GM19324 (cell line): Measurements from ENCODE around the gene HDAC10.
"Not testable (repeated sequence)": the region's sequence is repeated elsewhere in the genome, so short reads cannot be mapped to it uniquely, and the experiment has no call there.

ENCODE experiments used
- ATAC-seq: cut with Tn5 transposase; IDR thresholded peaks from one replicate; pipeline ENCODE4 v1.9.1; 2021; ENCODE audit warnings: mild to moderate bottlenecking, moderate library complexity; ENCODE audit not compliant: unreplicated experiment, low FRiP score

HDAC10 gene

DNA sequence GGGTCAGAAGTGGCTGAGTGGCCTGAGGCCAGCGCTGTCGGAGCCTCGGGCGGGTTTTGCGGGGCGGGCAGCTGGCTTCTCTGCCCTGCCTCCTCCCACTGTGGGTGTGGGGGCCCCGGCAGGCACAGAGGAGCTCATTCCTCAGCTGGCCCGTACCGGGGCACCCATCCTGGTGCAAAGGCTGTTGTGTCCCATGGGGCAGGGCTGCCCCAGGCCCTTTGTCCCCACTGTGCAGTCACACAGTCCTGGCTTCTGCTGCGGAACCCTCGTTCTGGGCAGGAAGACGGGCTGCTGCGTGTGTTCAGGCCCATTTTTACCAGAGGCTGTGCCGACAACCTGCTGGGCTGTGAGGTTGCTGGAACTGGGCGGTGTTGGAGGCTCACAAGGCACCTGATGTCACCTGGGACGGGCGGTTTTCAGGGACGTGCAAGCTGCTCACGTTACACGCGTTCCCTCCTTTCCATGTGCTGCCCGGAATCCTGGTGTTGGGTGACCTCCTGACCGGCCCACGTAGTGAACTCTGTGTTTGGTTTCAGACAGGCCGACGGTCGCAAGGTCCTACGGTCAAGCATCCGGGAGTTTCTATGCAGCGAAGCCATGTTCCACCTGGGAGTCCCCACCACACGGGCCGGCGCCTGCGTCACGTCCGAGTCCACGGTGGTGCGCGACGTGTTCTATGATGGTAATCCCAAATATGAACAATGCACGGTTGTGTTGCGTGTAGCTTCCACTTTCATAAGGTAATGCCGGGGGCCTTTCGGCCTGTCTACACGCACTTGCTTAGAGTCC is 45.1 kb downstream of the HDAC10 start:
- ATAC-seq = no peak

DNA sequence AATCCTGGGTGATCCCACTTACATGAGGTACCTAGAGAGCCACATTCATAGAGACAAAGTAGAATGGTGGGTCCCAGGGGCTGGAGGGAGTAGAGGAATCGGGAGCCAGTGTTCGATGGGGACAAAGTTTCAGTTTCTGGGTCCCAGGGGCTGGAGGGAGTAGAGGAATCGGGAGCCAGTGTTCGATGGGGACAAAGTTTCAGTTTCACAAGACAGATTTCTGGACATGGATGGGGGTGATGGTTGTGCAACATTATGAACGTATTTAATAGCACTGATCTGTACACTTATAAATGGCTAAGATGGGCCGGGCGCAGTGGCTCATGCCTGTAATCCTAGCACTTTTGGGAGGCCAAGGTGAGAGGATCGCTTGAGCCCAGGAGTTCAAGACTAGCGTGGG is 46.1 kb downstream of the HDAC10 start:
- ATAC-seq = not testable (repeated sequence)

DNA sequence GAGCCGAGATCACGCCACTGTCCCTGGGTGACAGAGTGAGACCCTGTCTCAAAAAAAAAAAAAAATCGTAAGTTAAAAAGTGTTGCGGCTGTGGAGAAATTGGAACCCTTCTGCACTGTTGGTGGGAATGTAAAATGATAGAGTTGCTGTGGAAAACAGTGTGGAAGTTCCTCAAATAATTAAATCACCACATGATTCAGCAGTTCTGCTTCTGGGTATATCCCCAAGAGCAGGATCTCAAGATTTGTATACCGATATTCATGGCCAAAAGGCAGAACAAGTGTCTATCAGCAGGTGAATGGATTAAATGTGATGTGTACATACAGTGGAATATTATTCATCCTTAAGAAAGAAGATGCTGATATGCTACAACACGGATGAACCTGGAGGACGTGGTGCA is 46.5 kb downstream of the HDAC10 start:
- no peak for ATAC-seq

DNA sequence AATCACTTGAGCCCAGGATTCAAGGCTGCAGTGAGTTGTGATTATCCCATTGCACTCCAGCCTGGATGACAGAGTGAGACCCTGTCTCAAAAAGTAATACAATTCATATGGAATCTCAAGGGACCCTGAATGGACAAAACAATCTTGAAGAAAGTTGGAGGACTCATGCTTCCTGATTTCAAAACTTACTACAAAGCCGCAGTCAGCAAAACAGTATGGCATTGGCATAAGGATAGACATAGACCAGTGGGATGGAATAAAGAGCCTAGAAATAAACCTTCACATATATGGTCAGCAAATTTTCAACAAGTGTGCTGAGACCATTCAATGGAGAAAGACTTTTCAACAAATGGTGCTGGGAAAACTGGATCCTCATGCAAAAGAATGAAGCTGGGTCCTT is 47.8 kb downstream of the HDAC10 start:
- ATAC-seq = no peak

DNA sequence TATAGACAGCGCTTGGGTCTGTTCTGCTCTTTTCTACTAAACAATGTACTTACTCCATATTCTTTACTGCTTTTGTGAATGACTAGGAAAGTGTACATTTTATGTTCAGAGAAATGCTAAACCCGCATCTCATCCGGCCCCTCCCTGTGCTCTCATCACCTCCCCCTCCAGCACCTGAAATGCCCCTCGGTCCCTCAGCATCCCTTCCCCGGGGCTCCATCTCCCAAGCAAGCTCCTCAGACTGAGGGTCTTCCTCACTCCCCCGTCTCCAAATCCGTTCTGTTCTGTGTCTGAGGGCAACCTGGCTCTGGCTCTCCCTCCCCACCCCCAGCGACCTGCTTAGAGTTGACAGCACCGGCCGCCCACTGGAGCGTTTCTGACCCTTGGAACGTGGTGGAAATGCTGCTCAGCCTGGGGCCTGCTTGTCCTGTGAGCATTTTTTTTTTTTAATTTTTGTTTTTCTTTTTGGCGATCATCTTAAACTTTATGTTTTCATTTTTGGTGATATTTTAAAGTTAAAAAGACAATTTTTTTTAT is 48.9 kb downstream of the HDAC10 start:
- ATAC-seq = no peak

DNA sequence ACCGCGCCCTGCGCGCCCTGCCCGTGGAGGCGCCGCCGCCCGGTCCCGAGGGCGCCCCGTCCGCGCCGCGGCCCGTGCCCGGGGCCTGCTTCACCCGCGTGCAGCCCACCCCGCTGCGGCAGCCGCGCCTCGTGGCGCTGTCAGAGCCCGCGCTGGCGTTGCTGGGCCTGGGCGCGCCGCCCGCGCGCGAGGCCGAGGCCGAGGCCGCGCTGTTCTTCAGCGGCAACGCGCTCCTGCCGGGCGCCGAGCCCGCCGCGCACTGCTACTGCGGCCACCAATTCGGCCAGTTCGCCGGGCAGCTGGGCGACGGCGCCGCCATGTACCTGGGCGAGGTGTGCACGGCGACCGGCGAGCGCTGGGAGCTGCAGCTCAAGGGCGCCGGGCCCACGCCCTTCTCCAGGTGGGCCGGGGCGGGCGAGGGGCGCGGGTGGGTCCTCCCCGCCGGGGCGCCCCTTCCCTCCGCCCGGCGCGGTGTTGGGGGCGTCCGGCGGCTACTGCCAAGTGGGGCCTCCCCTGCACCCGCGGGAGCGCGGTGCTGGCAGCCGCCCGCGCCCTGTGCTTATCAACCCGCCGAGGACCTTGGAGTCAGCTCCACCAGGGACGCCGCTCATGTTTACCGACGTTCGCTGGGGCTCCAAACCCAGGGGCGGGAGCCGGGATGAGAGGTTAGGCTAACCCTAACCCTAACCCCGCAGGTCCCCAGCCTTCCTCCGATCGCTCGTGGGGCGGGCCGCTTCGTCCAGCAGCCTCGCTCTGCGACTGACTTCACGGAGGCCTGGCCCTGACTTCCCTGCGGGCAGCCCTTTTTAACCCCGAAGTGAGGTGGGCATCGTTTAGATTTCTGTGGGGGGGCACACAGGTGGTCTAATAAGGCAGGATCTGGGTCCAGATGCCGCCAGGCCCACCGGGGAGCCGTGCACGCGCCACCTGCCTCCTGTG is 49.6 kb downstream of the HDAC10 start:
- ATAC-seq = peak; percentile 32

DNA sequence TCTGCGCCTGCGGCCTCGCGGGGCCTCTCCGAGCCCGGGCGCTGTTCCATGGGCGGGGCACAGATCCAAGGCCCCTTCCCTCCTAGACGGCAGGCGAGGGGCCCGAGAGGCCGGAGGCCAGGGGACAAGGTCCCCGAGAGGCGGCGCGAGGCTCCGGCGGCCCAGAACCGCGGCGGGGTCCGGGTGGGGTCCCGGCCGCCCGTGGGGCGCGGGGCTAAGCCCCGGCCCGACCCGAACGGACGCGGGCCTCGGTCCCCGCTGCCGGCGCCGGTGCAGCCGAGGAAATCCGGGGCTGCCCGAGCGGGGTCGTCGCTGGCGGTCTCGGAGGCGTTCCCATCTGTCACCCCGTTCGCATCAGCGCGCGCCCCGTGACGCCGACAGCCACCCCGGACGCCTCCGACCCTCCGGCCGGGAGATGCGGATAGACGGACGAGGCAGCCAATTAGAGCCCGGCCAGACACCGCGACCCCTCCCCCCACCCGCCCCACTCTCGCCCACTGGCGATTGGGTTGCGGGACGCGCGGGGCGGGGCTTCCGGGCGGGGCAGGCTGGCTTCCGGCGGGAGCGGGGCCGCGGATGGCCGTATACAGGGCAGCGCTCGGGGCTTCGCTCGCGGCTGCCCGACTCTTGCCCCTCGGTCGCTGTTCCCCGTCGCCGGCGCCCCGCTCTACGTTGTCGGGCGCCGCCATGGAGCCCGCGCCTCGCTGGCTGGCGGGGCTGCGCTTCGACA is 50.4 kb downstream of the HDAC10 start, which contains the start of gene SELENOO:
SELENOO (plus strand) TSS at position 551 of the 730 bp plus-strand sequence; CDS start at position 577, 26 bp downstream.
- ATAC-seq = peak; percentile 74

DNA sequence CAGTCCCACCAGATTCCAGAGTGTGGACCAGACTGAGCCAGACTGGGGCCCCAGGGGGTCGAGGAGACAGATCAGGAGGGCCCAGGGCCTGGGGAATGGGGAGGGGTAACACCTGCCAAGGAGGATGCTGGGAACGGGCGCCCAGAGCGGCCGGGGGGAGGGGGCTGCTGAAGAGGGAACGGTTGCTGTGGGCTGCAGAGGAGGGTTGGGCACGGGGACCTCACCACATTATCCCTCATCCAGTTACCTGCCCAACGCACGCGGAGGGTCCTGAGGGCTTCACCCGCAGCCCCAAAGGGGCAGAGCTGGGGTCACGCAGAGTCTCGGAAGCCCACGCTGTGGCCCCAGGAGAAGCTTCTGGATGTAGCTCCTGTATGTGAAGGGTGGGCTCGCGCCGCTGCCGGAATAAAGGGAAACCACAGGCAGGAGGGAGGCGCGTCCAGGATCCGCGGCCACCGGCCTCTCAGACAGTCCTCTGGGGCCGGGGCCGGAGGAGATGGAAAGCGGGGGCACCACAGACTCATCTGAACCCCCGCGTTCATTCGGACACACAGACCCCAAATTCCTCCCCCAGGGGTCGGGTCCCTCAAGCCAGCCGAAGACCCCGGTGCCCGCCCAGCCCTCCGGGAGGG is 51.1 kb downstream of the HDAC10 start:
- no peak for ATAC-seq

DNA sequence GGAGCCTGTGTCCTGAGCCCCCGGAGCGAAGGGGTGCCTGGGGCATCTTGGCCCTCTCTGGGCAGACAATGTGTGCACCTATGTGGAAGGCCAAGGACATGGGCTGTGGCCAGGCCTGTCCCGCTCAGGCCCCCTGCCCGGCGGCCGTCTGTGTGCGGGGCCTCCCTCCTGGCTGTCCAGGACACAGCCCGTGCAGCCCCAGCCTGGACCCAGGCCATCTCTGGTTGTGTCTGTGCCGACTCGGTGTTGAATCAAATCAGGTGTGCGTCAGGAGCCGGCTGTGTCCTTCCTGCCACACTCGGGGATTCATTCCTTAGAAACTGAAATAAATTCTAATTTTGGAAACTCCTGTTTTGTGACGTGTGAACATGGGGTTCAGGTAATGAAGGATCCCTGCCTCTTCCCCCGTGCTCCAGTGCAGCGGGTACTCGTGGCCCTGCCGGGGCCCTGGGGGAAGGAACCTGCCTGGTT is 51.8 kb downstream of the HDAC10 start:
- no peak for ATAC-seq

DNA sequence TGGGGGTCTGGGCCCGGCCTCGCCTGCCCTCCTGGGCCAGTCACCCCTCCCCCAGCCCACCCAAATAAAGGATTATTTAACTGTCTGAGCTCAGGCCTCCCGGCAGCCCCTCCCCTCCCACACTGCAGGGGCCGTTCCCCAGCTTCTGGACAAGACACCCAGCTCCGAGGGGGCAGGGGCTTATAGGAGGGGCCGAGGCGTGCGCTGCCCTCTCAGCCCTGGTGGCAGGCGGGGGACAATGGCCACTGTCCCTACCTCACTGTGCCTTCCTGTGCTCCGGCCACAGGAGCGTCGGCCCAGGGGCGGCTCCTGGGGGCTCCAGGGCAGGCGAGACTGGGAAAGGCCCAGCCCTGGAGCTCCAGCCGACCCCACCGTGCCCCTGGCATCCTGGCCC is 52.4 kb downstream of the HDAC10 start:
- ATAC-seq = no peak

DNA sequence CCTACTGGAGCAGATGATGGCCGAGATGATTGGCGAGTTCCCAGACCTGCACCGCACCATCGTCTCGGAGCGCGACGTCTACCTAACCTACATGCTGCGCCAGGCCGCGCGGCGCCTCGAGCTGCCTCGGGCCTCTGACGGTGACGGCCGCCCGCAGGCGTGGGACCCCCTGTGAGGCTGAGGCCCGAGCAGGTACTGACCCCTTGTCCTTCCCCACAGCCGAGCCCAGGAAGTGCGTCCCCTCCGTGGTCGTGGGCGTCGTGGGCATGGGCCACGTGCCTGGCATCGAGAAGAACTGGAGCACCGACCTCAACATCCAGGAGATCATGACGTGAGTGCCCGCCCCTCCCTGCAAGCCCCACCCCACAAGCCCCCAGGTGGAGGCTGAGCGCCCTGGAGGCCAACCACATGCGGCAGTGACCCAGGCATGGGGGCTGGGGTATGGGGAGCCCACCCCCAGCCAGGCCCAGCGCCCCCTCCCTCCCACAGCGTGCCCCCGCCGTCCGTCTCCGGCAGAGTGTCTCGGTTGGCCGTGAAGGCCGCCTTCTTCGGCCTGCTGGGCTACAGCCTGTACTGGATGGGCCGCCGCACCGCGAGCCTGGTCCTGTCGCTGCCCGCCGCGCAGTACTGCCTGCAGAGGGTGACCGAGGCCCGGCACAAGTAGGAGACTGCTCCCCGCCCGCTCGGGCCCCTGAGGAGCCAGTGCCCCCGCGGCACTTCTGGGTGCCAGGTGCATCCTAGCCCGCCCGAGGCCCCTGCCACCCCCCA is 53.0 kb downstream of the HDAC10 start:
- no peak for ATAC-seq

DNA sequence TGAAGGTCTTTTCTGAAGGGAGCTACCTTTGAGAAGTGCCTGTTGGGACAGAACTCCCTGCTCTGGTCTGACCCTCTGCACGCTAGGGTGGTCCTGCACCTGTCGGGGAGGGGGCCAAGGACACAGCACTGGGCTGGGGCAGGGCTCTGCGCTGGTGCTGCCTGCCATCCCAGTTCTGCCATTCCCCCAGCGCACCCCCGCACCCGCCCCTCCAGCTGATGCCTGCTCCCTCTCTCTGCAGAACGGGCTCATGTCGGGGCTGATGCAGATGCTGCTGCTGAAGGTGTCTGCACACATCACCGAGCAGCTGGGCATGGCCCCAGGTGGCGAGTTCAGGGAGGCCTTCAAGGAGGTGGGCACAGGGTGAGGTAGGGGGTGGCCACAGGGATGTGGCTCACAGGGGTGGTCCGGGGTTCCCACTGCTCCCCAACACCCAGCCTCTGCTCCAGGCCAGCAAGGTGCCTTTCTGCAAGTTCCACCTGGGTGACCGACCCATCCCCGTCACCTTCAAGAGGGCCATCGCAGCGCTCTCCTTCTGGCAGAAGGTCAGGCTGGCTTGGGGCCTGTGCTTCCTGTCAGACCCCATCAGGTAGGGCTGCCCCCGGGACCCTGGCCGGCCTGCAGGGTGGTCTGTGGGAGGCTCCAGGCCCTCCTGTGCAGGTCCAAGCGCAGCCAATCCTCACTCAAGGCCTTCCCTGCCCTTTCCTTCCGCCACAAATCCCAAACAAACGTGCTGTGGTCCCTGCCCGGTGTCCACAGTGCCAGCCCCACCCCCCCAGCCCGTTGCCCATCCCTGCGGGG is 53.9 kb downstream of the HDAC10 start:
- ATAC-seq = no peak

DNA sequence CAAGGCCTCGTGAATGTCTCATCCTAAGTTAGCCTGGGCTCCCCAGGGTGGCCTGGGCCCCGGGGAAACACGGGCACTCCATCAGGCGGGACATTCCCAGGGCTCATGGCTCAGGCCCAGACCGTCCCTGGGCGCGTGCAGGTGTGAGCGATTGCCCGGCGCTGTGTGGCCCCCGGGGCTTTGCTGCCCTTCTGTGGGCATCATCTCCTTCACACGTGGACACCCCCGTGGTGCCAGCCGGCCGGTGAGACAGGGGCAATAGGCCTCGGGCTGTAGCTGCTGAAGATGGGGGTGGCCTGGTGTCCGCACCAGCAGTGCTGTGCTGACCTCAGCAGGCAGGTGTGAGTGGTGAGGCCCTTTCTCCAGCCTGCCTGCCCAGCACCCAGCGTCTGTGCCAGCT is 54.8 kb downstream of the HDAC10 start:
- no peak for ATAC-seq
